IPS-15b (cell line): ENCODE measurements around the gene BCCIP.

Experiments
- H3K27me3 ChIP-seq: one replicate; pipeline ENCODE4 v1.6.1; 2013; ENCODE audit warnings: low read length; ENCODE audit not compliant: control insufficient read depth, insufficient read depth
- H3K36me3 ChIP-seq: one replicate; pipeline ENCODE4 v1.6.1; 2013; ENCODE audit warnings: low read length; ENCODE audit not compliant: control insufficient read depth, insufficient read depth
- H3K4me1 ChIP-seq: one replicate; pipeline ENCODE4 v1.6.1; 2013; ENCODE audit warnings: mild to moderate bottlenecking, low read length; ENCODE audit not compliant: control insufficient read depth, insufficient read depth
- H3K4me3 ChIP-seq: one replicate; pipeline ENCODE4 v1.5.1; 2013; ENCODE audit warnings: low read depth, low read length
- H3K9ac ChIP-seq: one replicate; pipeline ENCODE4 v1.6.1; 2013; ENCODE audit warnings: low read depth, mild to moderate bottlenecking, low read length
- H3K9me3 ChIP-seq: one replicate; pipeline ENCODE4 v1.6.1; 2013; ENCODE audit warnings: mild to moderate bottlenecking, low read length; ENCODE audit not compliant: control insufficient read depth, insufficient read depth

BCCIP gene

GRCh38 chr10:125881192-125881591 lies 57.8 kb downstream of the BCCIP start, which contains the start of gene DHX32:
Gene DHX32 (minus strand): TSS chr10:125881292. CDS start chr10:125880824, 468 bp downstream.
- Histone ChIP-seq H3K9ac (peak within 1 kb of the TSS; percentile 38), H3K4me3 (peak within 1 kb of the TSS; percentile 15), H3K27me3 (no peaks in the 10 kb centered on the region), H3K36me3 (no peaks in the 10 kb centered on the region), H3K4me1 (peaks cover 15% of the 10 kb centered on the region), H3K9me3 (peaks cover 5% of the 10 kb centered on the region)

GRCh38 chr10:125882596-125882995 lies 59.2 kb downstream of the BCCIP start:
- Histone ChIP-seq H3K4me1 (peaks cover 15% of the 10 kb centered on the region), H3K4me3 (no peak overlapping the region), H3K9me3 (no peaks in the 10 kb centered on the region), H3K36me3 (no peaks in the 10 kb centered on the region), H3K27me3 (no peaks in the 10 kb centered on the region), H3K9ac (no peak overlapping the region)

- Histone ChIP-seq H3K36me3 (no peaks in the 10 kb centered on the region), H3K9me3 (no peaks in the 10 kb centered on the region), H3K9ac (no peak overlapping the region), H3K27me3 (no peaks in the 10 kb centered on the region), H3K4me1 (peaks cover 15% of the 10 kb centered on the region), H3K4me3 (no peak overlapping the region)
Observed at GRCh38 chr10:125883211-125883610, 59.9 kb downstream of the BCCIP start.
